Measurements from ENCODE around the gene TAGLN3.
A peak's percentile ranks its signal among the peaks of the same experiment; 100 is the strongest.

The TAGLN3 gene

GRCh38 chr3:111998636-111999483 is at the start of gene TAGLN3:
TSS of gene TAGLN3 (plus strand) at chr3:111998922. CDS start at chr3:111999423, 501 bp downstream.
- DNase-seq (ENCODE audit: low spot score) = no peak

GRCh38 chr3:111949712-111950111 is 49.0 kb upstream of the TAGLN3 start:
- DNase-seq (ENCODE audit: low spot score) = no peak

- no peak for DNase-seq (ENCODE audit: low spot score)
These were observed 47.7 kb upstream of the TAGLN3 start for GRCh38 chr3:111951032-111951431.

GRCh38 chr3:111952086-111952485 is 46.6 kb upstream of the TAGLN3 start:
- no peak for DNase-seq (ENCODE audit: low spot score)

- DNase-seq (ENCODE audit: low spot score) = no peak
These were observed 45.8 kb upstream of the TAGLN3 start for GRCh38 chr3:111952866-111953450.

GRCh38 chr3:111954228-111954990 is 44.3 kb upstream of the TAGLN3 start:
- DNase-seq (ENCODE audit: low spot score) = no peak

GRCh38 chr3:111955876-111956275 is 42.8 kb upstream of the TAGLN3 start:
- DNase-seq (ENCODE audit: low spot score) = no peak

- DNase-seq (ENCODE audit: low spot score) = no peak
These were observed 42.3 kb upstream of the TAGLN3 start for GRCh38 chr3:111956449-111956848.

- peak; percentile 42 for DNase-seq (ENCODE audit: low spot score)
These were observed 41.6 kb upstream of the TAGLN3 start for GRCh38 chr3:111956995-111957734.

- DNase-seq (ENCODE audit: low spot score) = no peak
These were observed 37.1 kb upstream of the TAGLN3 start for GRCh38 chr3:111961461-111962164.

- peak; percentile 44 for DNase-seq (ENCODE audit: low spot score)
These were observed 35.3 kb upstream of the TAGLN3 start for GRCh38 chr3:111963424-111963823.

GRCh38 chr3:111965484-111965883 is 33.2 kb upstream of the TAGLN3 start:
- DNase-seq (ENCODE audit: low spot score) = no peak

- DNase-seq (ENCODE audit: low spot score) = no peak
These were observed 31.7 kb upstream of the TAGLN3 start for GRCh38 chr3:111967068-111967467.

GRCh38 chr3:111967651-111968274 is 31.0 kb upstream of the TAGLN3 start:
- DNase-seq (ENCODE audit: low spot score) = peak; percentile 61

GRCh38 chr3:111968319-111969054 is 30.2 kb upstream of the TAGLN3 start:
- no peak for DNase-seq (ENCODE audit: low spot score)

GRCh38 chr3:111970376-111970775 is 28.3 kb upstream of the TAGLN3 start:
- DNase-seq (ENCODE audit: low spot score) = no peak

GRCh38 chr3:111971533-111972130 is 27.1 kb upstream of the TAGLN3 start:
- DNase-seq (ENCODE audit: low spot score) = no peak

- DNase-seq (ENCODE audit: low spot score) = no peak
These were observed 25.8 kb upstream of the TAGLN3 start for GRCh38 chr3:111972891-111973290.

GRCh38 chr3:111975131-111975530 is 23.6 kb upstream of the TAGLN3 start:
- no peak for DNase-seq (ENCODE audit: low spot score)

GRCh38 chr3:111976254-111976653 is 22.5 kb upstream of the TAGLN3 start:
- no peak for DNase-seq (ENCODE audit: low spot score)
